Large intestine (tissue), 3 donors: ENCODE measurements around the gene AFF2. TPM values are rescaled to one million over a fixed set of nuclear protein-coding genes. Genes with fewer than 3 reads are reported as not detected.
"Not testable (repeated sequence)": the region's sequence is repeated elsewhere in the genome, so short reads cannot be mapped to it uniquely, and the experiment has no call there.

Experiments
- DNase-seq, 2 donors: peaks; one replicate each; pipeline versions ENCODE4 v3.0.0 to v3.0.0-alpha.2; 2013
- H3K27ac ChIP-seq: one replicate; pipeline ENCODE4 v1.5.1; 2013; ENCODE audit warnings: low read length
- H3K27me3 ChIP-seq: 2 replicates; pipeline ENCODE4 v1.6.1; 2013; ENCODE audit warnings: low read length; ENCODE audit not compliant: control insufficient read depth, insufficient read depth
- H3K36me3 ChIP-seq: 2 replicates; pipeline ENCODE4 v1.6.1; 2013; ENCODE audit warnings: low read length; ENCODE audit not compliant: control insufficient read depth, insufficient read depth
- H3K4me1 ChIP-seq: one replicate; pipeline ENCODE4 v1.6.1; 2013; ENCODE audit warnings: low read length; ENCODE audit not compliant: control insufficient read depth, insufficient read depth
- H3K4me3 ChIP-seq: one replicate; pipeline ENCODE4 v1.5.1; 2013; ENCODE audit warnings: low read length
- H3K9me3 ChIP-seq: one replicate; pipeline ENCODE4 v1.6.1; 2013; ENCODE audit warnings: mild to moderate bottlenecking, low read depth, low read length, moderate library complexity; ENCODE audit not compliant: control insufficient read depth
- WGBS: methylation state at CpG from one replicate; pipeline ENCODE4 v1.1.5; 2013; ENCODE audit warnings: low lambda C conversion rate; ENCODE audit not compliant: insufficient coverage; 5-methylcytosine and 5-hydroxymethylcytosine counted together
- polyA plus RNA-seq: library from polyadenylated mRNA; unstranded; fragments of 120-200 nt; gene quantifications from one replicate; pipeline ENCODE4 v1.2.1, GENCODE V29; 2013

The AFF2 gene
- polyA plus RNA-seq, 1 donor, result 1.6 TPM

DNA sequence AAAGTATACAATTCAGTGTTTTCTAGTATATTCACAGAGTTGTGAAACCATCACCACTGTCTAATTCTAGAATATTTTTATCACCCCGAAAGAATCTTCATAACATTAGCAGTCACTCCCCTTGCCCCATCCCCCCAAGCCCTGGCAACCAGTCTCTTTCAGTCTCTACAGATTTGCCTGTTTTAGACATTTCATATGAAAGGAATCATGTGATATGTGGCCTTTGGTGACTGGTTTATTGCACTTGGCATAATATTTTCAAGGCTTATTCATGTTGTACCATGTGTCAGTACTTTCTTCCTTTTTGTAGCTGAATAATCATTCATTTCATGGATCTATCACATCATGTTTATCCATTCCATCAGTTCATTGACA, 371.7 kb downstream of the AFF2 start:
- WGBS, result no CpG with 5 or more reads among the region's 1 CpG
- H3K36me3 ChIP-seq, result no peaks in the 10 kb centered on the region
- H3K27ac ChIP-seq, result no peak overlapping the region
- no peak for DNase-seq
- no peaks in the 10 kb centered on the region for H3K4me1 ChIP-seq
- no peaks in the 10 kb centered on the region for H3K27me3 ChIP-seq
- H3K9me3 ChIP-seq, result no peaks in the 10 kb centered on the region
- no peak overlapping the region for H3K4me3 ChIP-seq

DNA sequence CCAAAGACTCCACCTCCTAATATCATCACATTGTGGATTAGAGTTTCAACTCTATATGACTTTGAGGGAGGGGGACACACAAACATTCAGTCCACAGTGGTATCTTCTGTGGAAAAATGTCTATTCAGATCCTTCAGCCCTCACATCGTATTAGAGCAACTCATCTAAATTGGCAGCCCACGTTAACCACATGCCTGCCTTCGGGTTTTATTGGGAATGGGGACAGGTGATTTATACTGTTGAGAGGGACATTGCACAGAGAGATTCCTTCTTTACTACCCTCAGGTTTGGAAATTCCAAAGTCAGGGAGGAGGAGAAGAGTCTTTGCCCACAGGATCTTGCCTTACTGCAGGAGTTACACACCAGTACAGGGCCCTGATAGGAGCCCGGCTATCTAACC, 372.5 kb downstream of the AFF2 start:
- Histone ChIP-seq H3K27ac (no peak overlapping the region), H3K4me3 (no peak overlapping the region), H3K36me3 (no peaks in the 10 kb centered on the region), H3K4me1 (no peaks in the 10 kb centered on the region), H3K27me3 (no peaks in the 10 kb centered on the region), H3K9me3 (no peaks in the 10 kb centered on the region)
- WGBS, result no CpG with 5 or more reads among the region's 4 CpGs
- no peak for DNase-seq

DNA sequence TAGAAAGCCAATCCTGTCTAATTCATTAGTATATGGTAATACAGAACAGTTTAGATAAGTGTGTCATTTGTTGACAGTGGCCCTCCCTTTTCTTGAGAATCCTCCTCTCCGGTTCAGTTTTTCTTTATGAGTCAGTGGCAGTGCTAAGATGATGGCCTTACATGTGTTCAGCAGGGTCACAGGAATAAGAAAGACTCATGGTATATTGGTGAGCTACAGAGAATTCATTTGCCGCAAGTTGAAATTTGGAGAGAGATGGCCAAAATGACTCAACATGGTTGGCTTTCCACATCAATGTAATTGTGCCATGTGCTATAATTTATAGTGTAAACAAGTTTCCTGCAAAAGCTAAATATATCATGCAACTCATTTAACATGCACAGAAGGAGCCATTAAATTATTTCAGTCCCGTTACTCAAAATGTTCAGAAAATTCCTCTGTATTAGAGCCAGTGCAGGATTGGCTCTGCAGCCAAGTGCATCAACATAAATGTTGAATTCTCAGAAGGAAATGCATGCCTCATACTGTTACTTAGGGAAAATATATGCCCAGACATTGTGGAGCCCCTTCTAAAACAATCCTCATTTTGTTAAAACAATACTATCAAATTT, 374.3 kb downstream of the AFF2 start:
- DNase-seq, result no peak
- no CpG with 5 or more reads among the region's 3 CpGs for WGBS

DNA sequence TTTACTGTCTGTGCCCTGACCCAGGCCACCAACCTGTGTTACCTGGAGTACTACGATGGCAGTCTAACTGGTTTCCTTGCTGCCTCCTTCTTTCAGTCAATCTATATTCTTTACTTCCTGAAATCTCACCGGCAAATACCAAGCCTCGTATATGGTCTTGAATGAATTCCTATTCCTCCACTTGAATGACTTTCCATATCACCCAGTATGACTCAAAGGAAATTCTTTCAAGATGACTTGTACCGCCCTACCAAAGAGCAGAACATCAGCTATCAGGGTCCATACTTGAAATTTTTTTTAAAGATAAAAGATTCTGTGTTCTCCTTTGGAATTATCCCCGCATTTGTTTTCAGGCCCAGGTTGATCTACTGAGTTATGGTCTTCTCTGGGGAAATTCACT, 378.0 kb downstream of the AFF2 start:
- H3K4me1 ChIP-seq, result no peaks in the 10 kb centered on the region
- WGBS, result 100% methylated on average over 1 of the region's 5 CpGs
- no peaks in the 10 kb centered on the region for H3K9me3 ChIP-seq
- DNase-seq, result no peak
- H3K27me3 ChIP-seq, result no peaks in the 10 kb centered on the region
- H3K4me3 ChIP-seq, result no peak overlapping the region
- H3K27ac ChIP-seq, result no peak overlapping the region
- H3K36me3 ChIP-seq, result no peaks in the 10 kb centered on the region

More for the DNA sequence above, 374.3 kb downstream of the AFF2 start:
- Histone ChIP-seq H3K4me1 (no peaks in the 10 kb centered on the region), H3K36me3 (no peaks in the 10 kb centered on the region), H3K27me3 (no peaks in the 10 kb centered on the region), H3K9me3 (no peaks in the 10 kb centered on the region), H3K4me3 (no peak overlapping the region), H3K27ac (no peak overlapping the region)

DNA sequence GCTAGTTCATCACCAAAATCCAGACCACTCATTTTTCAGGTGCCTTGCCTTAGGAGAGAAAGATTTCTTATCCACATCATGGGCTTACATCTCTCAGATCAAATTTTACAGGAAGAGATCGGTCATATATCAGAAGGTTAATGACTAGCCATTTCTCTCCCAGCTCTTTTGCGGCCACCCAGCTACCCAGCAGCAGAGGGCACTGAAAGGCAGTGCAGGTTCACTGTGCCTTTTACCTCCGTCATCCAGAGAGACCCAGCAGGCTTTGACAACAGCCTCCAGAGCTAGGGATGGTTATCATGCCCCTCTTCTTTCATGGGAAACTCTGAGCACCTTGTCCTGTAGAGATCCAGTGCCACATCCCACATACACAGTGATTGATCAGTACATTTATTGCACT, 384.8 kb downstream of the AFF2 start:
- no peak for DNase-seq
- Histone ChIP-seq H3K27ac (no peak overlapping the region), H3K4me1 (no peaks in the 10 kb centered on the region), H3K9me3 (no peaks in the 10 kb centered on the region), H3K36me3 (no peaks in the 10 kb centered on the region), H3K27me3 (no peaks in the 10 kb centered on the region), H3K4me3 (no peak overlapping the region)
- WGBS, result no CpG with 5 or more reads among the region's 3 CpGs

DNA sequence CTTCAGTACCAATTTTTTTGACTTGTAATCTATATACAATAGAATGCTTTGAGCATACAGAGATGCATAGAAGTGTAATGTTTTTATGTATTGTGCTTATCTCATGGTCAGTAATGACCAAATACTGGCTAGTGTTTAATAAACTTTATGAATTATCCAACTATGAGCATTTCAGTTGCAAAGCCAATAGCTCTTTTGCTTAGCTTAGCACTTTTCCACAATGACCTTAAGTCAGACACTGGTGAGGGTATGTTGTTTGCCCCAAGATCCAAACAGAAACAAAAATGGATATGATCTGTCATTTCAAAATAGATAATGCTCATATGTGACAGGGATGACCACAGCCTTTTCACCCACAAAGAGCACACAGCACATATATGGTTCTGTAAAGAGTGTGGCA, 393.0 kb downstream of the AFF2 start:
- Histone ChIP-seq H3K4me1 (no peaks in the 10 kb centered on the region), H3K4me3 (no peak overlapping the region), H3K27ac (no peak overlapping the region), H3K27me3 (no peaks in the 10 kb centered on the region), H3K9me3 (no peaks in the 10 kb centered on the region), H3K36me3 (no peaks in the 10 kb centered on the region)
- no peak for DNase-seq

DNA sequence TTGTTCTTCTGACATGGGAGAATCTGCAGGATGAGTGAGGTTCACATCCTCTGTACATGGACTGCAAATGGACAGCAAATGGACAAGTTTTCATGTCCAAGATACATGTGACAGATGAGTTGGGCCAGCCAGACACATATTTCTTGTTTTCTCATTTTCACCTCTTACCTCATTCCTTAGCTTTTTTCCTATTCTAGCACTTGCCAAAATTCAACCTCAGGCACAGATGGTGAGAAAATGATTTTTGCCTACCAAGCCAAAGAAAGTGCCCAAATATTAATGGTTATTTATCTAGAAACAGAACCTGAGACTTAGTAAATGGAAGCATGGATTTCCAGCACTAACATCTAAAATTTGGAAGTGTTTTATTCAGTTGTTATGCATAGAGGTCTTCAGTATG, 402.2 kb downstream of the AFF2 start:
- H3K9me3 ChIP-seq, result no peaks in the 10 kb centered on the region
- no peaks in the 10 kb centered on the region for H3K36me3 ChIP-seq
- no peak overlapping the region for H3K4me3 ChIP-seq
- H3K27me3 ChIP-seq, result no peaks in the 10 kb centered on the region
- no peak overlapping the region for H3K27ac ChIP-seq
- no peaks in the 10 kb centered on the region for H3K4me1 ChIP-seq
- DNase-seq, result no peak

DNA sequence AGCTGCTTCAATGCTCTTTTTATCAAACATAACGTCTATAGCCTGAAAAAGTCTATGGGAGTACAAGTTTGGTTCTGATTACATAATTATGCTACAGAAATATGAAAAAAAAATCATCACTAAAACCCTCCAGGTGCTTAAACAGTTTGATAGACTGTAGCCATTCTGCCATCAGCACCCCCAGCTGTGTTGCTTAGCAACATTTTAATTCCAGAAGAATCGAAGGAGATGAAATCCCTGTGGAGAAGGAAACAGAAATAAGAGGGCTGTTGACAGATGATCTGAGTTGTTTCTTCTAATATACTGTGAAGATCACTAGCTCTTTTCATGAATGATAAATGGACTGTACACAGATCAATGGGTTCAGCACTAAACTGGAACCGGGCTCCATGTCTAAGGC, 402.8 kb downstream of the AFF2 start:
- Histone ChIP-seq H3K27ac (no peak overlapping the region), H3K4me3 (no peak overlapping the region), H3K4me1 (no peaks in the 10 kb centered on the region), H3K36me3 (no peaks in the 10 kb centered on the region), H3K27me3 (no peaks in the 10 kb centered on the region), H3K9me3 (no peaks in the 10 kb centered on the region)
- no CpG with 5 or more reads among the region's 3 CpGs for WGBS
- no peak for DNase-seq

DNA sequence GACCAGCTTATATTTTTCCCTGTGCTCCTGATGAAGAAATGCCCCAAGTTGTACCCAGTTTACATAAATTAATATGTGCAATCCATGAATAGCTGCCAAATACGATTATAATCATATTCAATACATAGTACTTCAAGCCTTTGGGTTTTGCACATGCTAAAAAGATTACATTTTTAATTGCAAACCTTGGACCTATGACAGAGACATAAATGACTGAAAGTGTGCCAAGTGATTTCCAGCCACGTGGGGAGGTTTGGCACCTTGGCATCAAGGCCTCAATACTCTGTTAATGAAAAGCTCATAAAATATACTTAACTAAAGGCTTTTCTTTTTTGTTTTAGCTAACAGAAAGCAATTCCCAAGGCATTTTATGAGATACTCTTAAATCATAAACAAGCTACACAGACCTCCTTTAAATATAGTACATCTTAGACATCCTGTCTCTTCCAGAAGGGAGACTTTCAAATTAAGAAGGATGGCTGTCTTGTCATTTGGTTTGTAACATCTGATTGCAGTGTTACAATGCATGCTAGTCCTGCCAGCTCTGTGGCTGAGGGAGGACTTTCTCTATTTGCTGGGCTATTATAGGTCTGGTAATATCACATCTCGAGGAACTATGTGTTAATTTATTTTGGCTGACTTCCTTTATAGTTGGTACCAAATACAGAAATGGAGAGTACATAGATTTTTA, 404.1 kb downstream of the AFF2 start:
- Histone ChIP-seq H3K4me1 (no peaks in the 10 kb centered on the region), H3K9me3 (no peaks in the 10 kb centered on the region), H3K27me3 (no peaks in the 10 kb centered on the region), H3K36me3 (no peaks in the 10 kb centered on the region), H3K4me3 (no peak overlapping the region), H3K27ac (no peak overlapping the region)
- no CpG with 5 or more reads among the region's 3 CpGs for WGBS
- DNase-seq, result no peak

DNA sequence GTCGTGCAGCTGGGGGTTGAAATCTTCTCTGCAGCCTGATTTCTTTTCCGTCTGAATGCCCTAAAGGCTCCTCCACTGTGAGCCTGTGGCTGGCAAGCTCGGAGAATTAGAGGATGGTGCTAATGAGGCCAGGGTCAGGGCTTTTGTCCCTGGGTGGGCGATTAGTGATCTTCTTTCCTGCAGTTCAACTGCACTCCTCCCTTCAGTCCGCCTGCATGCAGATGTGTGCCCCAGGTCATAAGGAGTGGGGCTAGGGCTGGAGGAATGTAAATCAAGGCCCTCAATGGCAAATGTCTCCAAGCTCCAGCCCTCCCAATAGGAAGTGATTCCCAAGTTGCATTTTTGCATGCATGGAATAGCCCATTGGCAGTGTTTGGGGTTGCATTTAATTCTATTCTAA, 405.0 kb downstream of the AFF2 start:
- H3K27me3 ChIP-seq, result no peaks in the 10 kb centered on the region
- H3K9me3 ChIP-seq, result no peaks in the 10 kb centered on the region
- no peak for DNase-seq
- H3K27ac ChIP-seq, result no peak overlapping the region
- H3K36me3 ChIP-seq, result no peaks in the 10 kb centered on the region
- no peaks in the 10 kb centered on the region for H3K4me1 ChIP-seq
- no CpG with 5 or more reads among the region's 5 CpGs for WGBS
- no peak overlapping the region for H3K4me3 ChIP-seq

DNA sequence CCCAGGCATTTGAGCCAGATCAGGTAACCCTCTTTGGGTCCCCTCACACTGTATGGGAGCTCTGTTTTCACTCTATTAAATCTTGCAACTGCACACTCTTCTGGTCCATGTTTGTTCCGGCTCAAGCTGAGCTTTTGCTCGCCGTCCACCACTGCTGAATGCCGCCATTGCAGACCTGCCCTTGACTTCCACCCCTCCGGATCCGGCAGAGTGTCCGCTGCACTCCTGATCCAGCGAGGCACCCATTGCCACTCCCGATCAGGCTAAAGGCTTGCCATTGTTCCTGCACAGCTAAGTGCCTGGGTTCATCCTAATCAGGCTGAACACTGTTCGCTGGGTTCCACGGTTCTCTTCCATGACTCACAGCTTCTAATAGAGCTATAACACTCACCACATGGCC, 406.2 kb downstream of the AFF2 start:
- not testable (repeated sequence) for H3K27me3 ChIP-seq, H3K9me3 ChIP-seq, H3K4me1 ChIP-seq, H3K27ac ChIP-seq, DNase-seq, H3K36me3 ChIP-seq, H3K4me3 ChIP-seq
- WGBS, result no CpG with 5 or more reads among the region's 11 CpGs
